HepG2 (cell line): ENCODE data around the gene CAMTA1. TPM values are rescaled to one million over a fixed set of nuclear protein-coding genes. Genes with fewer than 3 reads are reported as not detected.

Experiments
- AGO2 ChIP-seq: fragments of 200-400 bp; formaldehyde crosslinking; optimal IDR thresholded peaks from 2 replicates; pipeline ENCODE3; 2017; ENCODE audit warnings: mild to moderate bottlenecking, low read depth, low read length, moderate library complexity
- JUNB ChIP-seq: sonication (generic); formaldehyde crosslinking; IDR thresholded peaks from 2 replicates; pipeline ENCODE4 v1.8.0; 2022; ENCODE audit warnings: missing genetic modification reagents, mild to moderate bottlenecking, borderline replicate concordance
- KAT8 ChIP-seq: IDR thresholded peaks from 2 replicates; pipeline ENCODE4 v1.6.1; 2016; ENCODE audit warnings: missing genetic modification reagents, missing compliant biosample characterization
- KLF16 ChIP-seq, 2 experiments: sonication (generic) in 1 of 2; formaldehyde crosslinking in 1 of 2; IDR thresholded peaks; 2 replicates each; pipeline versions ENCODE4 v1.6.1 to v1.8.0; 2016 to 2023; ENCODE audit warnings: missing genetic modification reagents in 2 of 2, missing compliant biosample characterization in 1 of 2
- ONECUT2 ChIP-seq: sonication (generic); formaldehyde crosslinking; IDR thresholded peaks from 2 replicates; pipeline ENCODE4 v1.4.0; 2020; ENCODE audit warnings: missing genetic modification reagents
- PHF20 ChIP-seq: sonication (generic); formaldehyde crosslinking; IDR thresholded peaks from 2 replicates; pipeline ENCODE4 v1.5.0; 2020; ENCODE audit warnings: mild to moderate bottlenecking, missing genetic modification reagents
- RXRB ChIP-seq: IDR thresholded peaks from 2 replicates; pipeline ENCODE4 v1.6.1; 2016; ENCODE audit warnings: borderline replicate concordance, missing genetic modification reagents, missing compliant biosample characterization
- WIZ ChIP-seq: sonication (generic); formaldehyde crosslinking; IDR thresholded peaks from 2 replicates; pipeline ENCODE4 v1.5.1; 2020; ENCODE audit warnings: mild to moderate bottlenecking, missing genetic modification reagents
- ZNF232 ChIP-seq: sonication (generic); formaldehyde crosslinking; IDR thresholded peaks from 2 replicates; pipeline ENCODE4 v1.4.0; 2020; ENCODE audit warnings: missing genetic modification reagents, borderline replicate concordance
- ZNF773 ChIP-seq: sonication (generic); formaldehyde crosslinking; IDR thresholded peaks from 2 replicates; pipeline ENCODE4 v1.4.0; 2020; ENCODE audit warnings: missing genetic modification reagents, borderline replicate concordance
- ZSCAN21 ChIP-seq: sonication (generic); formaldehyde crosslinking; IDR thresholded peaks from 2 replicates; pipeline ENCODE4 v1.8.0; 2022; ENCODE audit warnings: mild to moderate bottlenecking, missing genetic modification reagents, moderate library complexity, borderline replicate concordance
- ZSCAN31 ChIP-seq: sonication (generic); formaldehyde crosslinking; IDR thresholded peaks from 2 replicates; pipeline ENCODE4 v1.5.0; 2020; ENCODE audit warnings: low read depth, mild to moderate bottlenecking, missing genetic modification reagents
- polyA plus RNA-seq, 8 experiments: library from polyadenylated mRNA; depleted of rRNA in 3 of 8; stranded (reverse) in 7 of 8; unstranded in 1 of 8; fragments of >200 nt; fragmentation: Illumina TruSeq in 4 of 8; extraction: Trizol in 4 of 8; gene quantifications; 2 replicates each; pipeline versions ENCODE4 v1.2.1 to v1.2.3, GENCODE V29; 2011 to 2016; ENCODE audit warnings: low read depth in 4 of 8, missing spikeins in 1 of 8, mixed read lengths in 1 of 8; ENCODE audit not compliant: insufficient read depth in 1 of 8
- total RNA-seq, 5 experiments: library from RNA; depleted of rRNA; stranded (reverse); fragments of >200 nt; fragmentation: Illumina TruSeq; extraction: Trizol; gene quantifications; 2 replicates each; pipeline ENCODE4 v1.2.3, GENCODE V29; 2016; ENCODE audit warnings: low read depth in 1 of 5
- TF ChIP-seq, protein P1 (sequence below): sonication (generic); formaldehyde crosslinking; IDR thresholded peaks from 2 replicates; pipeline ENCODE4 v1.5.1; 2020; ENCODE audit warnings: missing genetic modification reagents, mild to moderate bottlenecking, borderline replicate concordance
- TF ChIP-seq, protein P2 (sequence below): sonication (generic); formaldehyde crosslinking; IDR thresholded peaks from 2 replicates; pipeline ENCODE4 v1.8.0; 2022; ENCODE audit warnings: low read depth, missing genetic modification reagents
- TF ChIP-seq, protein P3 (sequence below): sonication (generic); formaldehyde crosslinking; IDR thresholded peaks from 2 replicates; pipeline ENCODE4 v1.5.0; 2020; ENCODE audit warnings: missing genetic modification reagents
- TF ChIP-seq, protein P4 (sequence below): sonication (generic); formaldehyde crosslinking; IDR thresholded peaks from 2 replicates; pipeline ENCODE4 v1.5.0; 2020; ENCODE audit warnings: missing genetic modification reagents
- TF ChIP-seq, protein P5 (sequence below): sonication (generic); formaldehyde crosslinking; IDR thresholded peaks from 2 replicates; pipeline ENCODE4 v1.4.0; 2020; ENCODE audit warnings: missing genetic modification reagents
- TF ChIP-seq, protein P6 (sequence below): fragments of 450-650 bp; IDR thresholded peaks from 2 replicates; pipeline ENCODE4 v1.6.1; 2016
- TF ChIP-seq, protein P7 (sequence below): sonication (generic); formaldehyde crosslinking; IDR thresholded peaks from 2 replicates; pipeline ENCODE4 v1.4.0; 2020; ENCODE audit warnings: missing genetic modification reagents

The CAMTA1 gene
- total and polyA plus RNA-seq, 2 of the 13 experiments (the other 11 are each of a cell fraction or from before 2014, with no cell fraction given), result 25.0 to 36.4 TPM

DNA sequence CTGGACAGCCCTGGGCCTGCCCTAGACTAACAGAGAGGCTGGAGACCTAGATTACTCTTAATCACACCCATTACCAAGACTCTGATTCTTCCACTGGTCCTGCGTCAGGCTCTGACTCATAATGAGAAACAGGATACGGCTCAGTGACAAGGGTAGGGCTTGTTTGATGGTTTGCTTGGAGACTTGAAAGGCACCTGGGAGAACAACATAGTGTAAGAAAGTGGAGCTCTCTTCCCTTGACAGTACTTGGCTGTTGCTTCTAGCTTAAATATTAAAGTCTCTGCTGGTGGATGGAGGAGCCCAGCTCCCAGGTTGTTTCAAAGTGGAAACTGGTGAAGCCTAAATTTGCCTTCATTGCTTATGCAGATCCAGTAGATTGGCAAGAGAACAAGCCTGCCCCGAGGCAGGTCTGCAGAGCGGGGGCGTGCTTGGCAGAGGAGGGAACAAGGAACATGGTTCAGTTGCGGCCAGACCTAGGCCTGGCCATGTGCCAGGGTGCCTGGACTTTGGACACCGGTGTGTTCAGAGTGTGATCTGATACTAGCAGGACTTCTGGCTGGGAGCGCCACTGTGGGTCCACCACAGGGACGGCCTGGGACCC is 480.6 kb downstream of the CAMTA1 start (continued):
- TF ChIP-seq KLF16 (CRISPR knock-in tag; IDR thresholded peaks at IDR 0.05) (no peak), ZNF232 (CRISPR knock-in tag) (no peak), JUNB (CRISPR knock-in tag) (no peak), ZSCAN31 (CRISPR knock-in tag) (0 out of 2 replicates have a peak, but pooled peaks have one; percentile 52), PHF20 (peak; percentile 28; the same call in 1 of the 2 replicates), KAT8 (CRISPR knock-in tag) (0 out of 2 replicates have a peak, but pooled peaks have one; percentile 40), ZNF773 (no peak), ONECUT2 (CRISPR knock-in tag) (no peak), ZSCAN21 (CRISPR knock-in tag) (no peak), RXRB (CRISPR knock-in tag) (no peak), WIZ (CRISPR knock-in tag) (no peak), AGO2 (no peak)
- TF ChIP-seq, protein P1, sequence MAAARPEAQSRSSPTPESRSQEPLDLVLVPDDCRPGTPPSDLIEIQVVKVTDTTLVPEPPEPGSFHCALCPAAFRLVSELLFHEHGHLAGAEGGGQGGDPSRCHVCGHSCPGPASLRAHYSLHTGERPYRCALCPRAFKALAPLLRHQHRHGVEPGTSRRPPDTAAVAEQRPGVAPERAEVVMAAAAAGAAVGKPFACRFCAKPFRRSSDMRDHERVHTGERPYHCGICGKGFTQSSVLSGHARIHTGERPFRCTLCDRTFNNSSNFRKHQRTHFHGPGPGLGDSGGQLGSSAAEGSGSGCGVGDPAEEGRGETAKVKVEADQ (CRISPR knock-in tag), result no peak
- TF ChIP-seq, protein P2, sequence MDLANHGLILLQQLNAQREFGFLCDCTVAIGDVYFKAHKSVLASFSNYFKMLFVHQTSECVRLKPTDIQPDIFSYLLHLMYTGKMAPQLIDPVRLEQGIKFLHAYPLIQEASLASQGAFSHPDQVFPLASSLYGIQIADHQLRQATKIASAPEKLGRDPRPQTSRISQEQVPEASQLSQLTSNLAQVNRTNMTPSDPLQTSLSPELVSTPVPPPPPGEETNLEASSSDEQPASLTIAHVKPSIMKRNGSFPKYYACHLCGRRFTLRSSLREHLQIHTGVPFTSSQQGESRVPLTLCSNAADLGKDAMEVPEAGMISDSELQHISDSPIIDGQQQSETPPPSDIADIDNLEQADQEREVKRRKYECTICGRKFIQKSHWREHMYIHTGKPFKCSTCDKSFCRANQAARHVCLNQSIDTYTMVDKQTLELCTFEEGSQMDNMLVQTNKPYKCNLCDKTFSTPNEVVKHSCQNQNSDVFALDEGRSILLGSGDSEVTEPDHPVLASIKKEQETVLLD (CRISPR knock-in tag), result no peak
- TF ChIP-seq, protein P3, sequence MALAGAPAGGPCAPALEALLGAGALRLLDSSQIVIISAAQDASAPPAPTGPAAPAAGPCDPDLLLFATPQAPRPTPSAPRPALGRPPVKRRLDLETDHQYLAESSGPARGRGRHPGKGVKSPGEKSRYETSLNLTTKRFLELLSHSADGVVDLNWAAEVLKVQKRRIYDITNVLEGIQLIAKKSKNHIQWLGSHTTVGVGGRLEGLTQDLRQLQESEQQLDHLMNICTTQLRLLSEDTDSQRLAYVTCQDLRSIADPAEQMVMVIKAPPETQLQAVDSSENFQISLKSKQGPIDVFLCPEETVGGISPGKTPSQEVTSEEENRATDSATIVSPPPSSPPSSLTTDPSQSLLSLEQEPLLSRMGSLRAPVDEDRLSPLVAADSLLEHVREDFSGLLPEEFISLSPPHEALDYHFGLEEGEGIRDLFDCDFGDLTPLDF, result no peak
- TF ChIP-seq, protein P4, sequence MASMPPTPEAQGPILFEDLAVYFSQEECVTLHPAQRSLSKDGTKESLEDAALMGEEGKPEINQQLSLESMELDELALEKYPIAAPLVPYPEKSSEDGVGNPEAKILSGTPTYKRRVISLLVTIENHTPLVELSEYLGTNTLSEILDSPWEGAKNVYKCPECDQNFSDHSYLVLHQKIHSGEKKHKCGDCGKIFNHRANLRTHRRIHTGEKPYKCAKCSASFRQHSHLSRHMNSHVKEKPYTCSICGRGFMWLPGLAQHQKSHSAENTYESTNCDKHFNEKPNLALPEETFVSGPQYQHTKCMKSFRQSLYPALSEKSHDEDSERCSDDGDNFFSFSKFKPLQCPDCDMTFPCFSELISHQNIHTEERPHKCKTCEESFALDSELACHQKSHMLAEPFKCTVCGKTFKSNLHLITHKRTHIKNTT (CRISPR knock-in tag), result no peak
- TF ChIP-seq, protein P5, sequence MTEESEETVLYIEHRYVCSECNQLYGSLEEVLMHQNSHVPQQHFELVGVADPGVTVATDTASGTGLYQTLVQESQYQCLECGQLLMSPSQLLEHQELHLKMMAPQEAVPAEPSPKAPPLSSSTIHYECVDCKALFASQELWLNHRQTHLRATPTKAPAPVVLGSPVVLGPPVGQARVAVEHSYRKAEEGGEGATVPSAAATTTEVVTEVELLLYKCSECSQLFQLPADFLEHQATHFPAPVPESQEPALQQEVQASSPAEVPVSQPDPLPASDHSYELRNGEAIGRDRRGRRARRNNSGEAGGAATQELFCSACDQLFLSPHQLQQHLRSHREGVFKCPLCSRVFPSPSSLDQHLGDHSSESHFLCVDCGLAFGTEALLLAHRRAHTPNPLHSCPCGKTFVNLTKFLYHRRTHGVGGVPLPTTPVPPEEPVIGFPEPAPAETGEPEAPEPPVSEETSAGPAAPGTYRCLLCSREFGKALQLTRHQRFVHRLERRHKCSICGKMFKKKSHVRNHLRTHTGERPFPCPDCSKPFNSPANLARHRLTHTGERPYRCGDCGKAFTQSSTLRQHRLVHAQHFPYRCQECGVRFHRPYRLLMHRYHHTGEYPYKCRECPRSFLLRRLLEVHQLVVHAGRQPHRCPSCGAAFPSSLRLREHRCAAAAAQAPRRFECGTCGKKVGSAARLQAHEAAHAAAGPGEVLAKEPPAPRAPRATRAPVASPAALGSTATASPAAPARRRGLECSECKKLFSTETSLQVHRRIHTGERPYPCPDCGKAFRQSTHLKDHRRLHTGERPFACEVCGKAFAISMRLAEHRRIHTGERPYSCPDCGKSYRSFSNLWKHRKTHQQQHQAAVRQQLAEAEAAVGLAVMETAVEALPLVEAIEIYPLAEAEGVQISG, result peak; percentile 40
- TF ChIP-seq, protein P6, sequence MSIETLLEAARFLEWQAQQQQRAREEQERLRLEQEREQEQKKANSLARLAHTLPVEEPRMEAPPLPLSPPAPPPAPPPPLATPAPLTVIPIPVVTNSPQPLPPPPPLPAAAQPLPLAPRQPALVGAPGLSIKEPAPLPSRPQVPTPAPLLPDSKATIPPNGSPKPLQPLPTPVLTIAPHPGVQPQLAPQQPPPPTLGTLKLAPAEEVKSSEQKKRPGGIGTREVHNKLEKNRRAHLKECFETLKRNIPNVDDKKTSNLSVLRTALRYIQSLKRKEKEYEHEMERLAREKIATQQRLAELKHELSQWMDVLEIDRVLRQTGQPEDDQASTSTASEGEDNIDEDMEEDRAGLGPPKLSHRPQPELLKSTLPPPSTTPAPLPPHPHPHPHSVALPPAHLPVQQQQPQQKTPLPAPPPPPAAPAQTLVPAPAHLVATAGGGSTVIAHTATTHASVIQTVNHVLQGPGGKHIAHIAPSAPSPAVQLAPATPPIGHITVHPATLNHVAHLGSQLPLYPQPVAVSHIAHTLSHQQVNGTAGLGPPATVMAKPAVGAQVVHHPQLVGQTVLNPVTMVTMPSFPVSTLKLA, result no peak
- TF ChIP-seq, protein P7, sequence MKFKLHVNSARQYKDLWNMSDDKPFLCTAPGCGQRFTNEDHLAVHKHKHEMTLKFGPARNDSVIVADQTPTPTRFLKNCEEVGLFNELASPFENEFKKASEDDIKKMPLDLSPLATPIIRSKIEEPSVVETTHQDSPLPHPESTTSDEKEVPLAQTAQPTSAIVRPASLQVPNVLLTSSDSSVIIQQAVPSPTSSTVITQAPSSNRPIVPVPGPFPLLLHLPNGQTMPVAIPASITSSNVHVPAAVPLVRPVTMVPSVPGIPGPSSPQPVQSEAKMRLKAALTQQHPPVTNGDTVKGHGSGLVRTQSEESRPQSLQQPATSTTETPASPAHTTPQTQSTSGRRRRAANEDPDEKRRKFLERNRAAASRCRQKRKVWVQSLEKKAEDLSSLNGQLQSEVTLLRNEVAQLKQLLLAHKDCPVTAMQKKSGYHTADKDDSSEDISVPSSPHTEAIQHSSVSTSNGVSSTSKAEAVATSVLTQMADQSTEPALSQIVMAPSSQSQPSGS (CRISPR knock-in tag), result 0 out of 2 replicates have a peak, but pooled peaks have one; percentile 28
